Embryonic facial prominence (tissue), 1 donor: Measurements from ENCODE around the gene ZNF57.
A peak's percentile ranks its signal among the peaks of the same experiment; 100 is the strongest.
"Not testable (repeated sequence)": the region's sequence is repeated elsewhere in the genome, so short reads cannot be mapped to it uniquely, and the experiment has no call there.

Source experiments
- DNase-seq: peaks from one replicate; pipeline ENCODE4 v3.0.0-alpha.2; 2016; ENCODE audit errors: extremely low spot score

Gene ZNF57

GRCh38 chr19:2896694-2897093, 4.0 kb upstream of the ZNF57 start:
- no peak for DNase-seq

DNA sequence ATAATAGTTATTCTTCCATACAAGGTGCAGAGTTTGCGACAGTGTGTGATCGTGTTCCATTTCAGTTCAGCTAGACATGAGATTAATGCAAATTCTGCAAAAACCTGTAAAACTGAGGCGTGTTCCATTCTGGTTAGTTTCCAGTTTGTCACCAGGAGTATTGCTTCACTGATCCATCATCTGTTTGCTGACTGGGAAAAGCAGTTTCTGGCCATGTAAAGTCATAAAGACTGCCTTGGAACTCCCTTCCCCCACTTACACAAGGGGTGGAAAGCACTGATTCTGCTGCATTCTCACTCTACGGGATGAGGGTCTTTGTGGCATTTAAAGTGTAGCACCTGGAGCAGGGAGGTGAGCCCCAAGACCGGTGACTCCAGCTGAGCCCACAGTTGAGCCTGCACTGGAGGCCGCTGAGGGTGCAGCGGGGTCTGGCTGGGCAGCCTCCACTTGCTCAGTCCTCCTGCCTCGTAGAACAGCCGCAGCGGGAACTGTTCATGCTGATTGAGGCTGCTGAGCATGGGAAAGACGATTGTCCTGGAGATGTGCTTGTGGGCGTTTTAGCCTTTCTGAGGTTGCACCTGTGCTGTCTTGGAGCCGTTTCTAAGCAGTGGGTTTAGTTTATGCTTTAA, 2.0 kb downstream of the ZNF57 start:
- no peak for DNase-seq

GRCh38 chr19:2903326-2903725, 2.6 kb downstream of the ZNF57 start:
- DNase-seq, result not testable (repeated sequence)

GRCh38 chr19:2905918-2906519, 5.3 kb downstream of the ZNF57 start:
- DNase-seq, result no peak

- no peak for DNase-seq
Observed at GRCh38 chr19:2906631-2907195, 6.0 kb downstream of the ZNF57 start.

- DNase-seq, result no peak
Observed at GRCh38 chr19:2912306-2912705, 11.6 kb downstream of the ZNF57 start.

DNA sequence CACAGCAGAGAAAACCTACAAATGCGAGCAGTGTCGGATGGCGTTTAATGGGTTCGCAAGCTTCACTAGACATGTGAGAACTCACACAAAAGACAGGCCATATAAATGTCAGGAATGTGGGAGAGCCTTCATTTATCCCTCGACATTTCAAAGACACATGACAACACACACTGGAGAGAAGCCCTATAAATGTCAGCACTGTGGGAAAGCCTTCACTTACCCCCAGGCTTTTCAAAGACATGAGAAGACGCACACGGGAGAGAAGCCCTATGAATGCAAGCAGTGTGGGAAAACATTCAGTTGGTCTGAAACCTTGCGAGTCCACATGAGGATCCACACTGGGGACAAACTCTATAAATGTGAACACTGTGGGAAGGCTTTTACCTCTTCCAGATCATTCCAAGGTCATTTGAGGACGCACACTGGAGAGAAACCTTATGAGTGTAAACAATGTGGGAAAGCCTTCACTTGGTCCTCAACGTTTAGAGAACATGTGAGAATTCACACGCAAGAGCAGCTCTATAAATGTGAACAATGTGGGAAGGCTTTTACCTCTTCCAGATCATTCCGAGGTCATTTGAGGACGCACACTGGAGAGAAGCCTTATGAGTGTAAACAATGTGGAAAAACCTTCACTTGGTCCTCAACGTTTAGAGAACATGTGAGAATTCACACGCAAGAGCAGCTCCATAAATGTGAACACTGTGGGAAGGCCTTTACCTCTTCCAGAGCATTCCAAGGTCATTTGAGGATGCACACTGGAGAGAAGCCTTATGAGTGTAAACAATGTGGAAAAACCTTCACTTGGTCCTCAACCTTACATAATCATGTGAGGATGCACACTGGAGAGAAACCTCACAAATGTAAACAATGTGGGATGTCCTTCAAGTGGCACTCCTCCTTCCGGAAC, 16.8 kb downstream of the ZNF57 start:
- DNase-seq, result no peak

- no peak for DNase-seq
Observed at GRCh38 chr19:2922987-2923386, 22.3 kb downstream of the ZNF57 start.

- peak; percentile 44 for DNase-seq
Observed at GRCh38 chr19:2923510-2923909, 22.8 kb downstream of the ZNF57 start.

DNA sequence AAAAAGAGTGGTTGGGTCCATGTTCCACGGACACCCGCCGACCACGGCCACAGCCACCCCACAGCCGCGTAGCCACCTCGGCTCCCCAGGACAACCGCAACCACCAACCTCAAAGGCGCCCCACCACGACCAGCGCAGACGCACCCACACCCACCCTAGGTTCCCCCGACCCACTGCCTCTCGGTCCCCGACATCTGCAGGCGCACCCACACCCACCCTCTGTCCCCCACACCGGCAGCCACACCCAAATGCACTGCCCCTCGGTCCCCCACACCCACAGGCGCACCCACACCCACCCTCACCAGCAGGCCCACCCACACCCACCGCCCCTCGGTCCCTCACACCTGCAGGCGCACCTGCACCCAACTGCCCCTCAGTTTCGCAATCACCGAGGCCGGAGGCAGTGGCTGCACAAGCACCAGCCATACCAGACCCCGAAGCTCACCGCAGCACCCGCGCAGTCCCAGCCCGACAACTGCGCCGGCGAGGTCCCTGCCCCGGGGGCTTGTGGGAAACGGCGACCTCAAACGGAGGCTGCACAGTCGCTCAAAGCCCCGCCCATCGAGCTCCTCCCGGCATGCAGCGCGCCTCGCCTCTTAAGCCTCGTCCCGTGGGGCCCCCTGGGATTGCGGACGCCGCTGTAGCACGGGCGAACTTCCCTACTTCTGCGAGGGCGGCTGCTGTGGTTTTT, 25.8 kb downstream of the ZNF57 start:
- no peak for DNase-seq

DNA sequence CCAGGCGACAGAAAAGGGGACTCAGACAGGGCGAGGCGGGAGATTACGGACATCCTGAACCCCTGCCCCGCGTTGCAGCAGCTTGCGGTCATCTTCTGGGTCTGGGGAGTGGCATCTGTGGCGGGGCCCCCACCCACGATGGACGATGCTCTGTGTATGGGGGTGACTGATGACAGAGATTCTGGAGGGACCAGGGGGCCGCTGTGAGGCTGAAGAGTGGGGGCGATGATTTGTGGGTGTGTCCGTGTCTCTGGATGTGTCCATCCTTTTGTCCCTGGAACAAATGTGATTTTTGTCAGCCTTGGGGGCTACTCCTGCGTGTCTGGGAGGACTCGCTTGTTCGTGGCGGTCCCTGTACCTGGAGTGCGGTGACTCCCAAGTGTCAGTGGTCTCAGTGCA, 26.3 kb downstream of the ZNF57 start:
- no peak for DNase-seq

DNA sequence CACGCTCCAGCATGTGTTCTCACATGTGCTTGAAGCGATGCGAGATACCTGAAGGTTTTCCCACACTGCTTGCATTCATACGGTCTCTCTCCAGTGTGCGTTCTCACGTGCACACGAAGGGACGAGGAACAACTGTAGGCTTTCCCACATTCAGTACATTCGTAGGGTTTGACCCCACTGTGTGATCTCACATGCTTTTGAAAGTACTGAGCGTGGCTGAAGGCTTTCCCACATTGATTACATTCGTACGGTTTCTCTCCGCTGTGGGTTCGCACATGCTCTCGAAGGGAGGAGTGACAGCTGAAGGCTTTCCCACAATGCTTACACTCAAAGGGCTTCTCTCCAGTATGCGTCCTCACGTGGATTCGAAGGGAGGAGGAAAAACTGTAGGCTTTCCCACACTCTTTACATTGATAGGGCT, 32.8 kb downstream of the ZNF57 start:
- DNase-seq, result no peak

DNA sequence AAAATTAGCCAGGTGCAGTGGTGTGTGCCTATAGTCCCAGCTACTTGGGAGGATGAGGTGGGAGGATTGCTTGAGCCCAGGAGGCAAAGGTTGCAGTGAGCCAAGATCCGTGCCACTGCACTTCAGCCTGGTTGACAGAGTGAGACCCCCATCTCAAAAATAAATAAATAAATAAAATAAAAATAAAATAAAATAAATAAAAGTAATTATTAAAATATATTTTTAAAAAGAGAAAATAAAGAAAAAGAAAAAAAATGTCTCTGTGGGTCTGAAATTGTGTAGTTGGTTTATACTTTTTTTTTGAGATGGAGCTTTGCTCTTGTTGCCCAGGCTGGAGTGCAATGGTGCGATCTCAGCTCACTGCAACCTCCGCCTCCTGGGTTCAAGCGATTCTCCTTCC, 35.1 kb downstream of the ZNF57 start:
- DNase-seq, result not testable (repeated sequence)

DNA sequence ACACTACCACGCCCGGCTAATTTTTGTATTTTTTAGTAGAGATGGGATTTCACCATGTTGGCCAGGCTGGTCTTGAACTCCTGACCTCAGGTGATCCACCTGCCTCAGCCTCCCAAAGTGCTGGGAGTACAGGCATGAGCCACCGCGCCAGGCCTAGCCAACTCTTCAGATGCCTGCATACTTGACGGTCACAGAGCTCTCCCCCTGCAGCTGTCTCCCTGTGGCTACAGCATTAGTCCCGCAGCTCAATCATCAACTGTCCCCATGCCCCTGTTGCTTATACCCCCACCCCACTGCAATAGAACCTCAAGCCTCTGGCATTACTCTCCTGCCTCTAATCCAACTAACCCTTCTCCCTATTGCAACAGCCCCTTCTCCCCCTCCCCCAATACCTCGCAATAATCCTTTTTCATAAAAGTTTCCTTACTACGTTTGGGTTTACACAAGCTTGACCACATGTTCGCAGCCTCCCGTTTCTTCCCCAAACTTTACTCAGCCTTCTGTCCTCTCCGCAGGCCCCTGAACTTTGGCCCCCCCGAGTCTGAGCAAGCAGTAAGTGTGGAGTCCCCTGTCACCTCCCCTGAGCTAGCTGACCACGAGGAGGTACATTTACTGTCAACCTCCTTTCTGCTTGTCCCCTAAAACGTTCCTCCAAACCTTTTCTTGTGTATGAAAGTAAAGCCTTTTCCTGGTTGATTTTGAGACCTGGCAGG, 42.4 kb downstream of the ZNF57 start:
- no peak for DNase-seq

DNA sequence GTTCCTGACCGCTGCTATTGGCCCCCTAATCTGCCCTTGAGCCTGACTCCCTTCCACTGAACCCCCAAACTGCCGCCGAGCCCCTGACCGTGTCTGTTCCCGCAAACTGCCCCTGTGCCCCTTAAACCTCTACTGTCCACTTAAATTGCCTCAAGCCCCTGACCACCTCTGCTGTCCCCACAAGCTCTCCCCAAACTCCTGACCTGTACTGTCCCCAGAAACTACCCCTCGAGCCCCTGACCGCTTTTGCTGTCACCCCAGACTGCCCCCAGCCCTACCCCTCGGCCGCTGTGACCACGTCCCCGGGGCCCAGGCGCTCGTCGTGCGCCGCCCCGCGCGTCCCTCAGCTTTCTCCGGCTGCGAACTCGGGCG, 43.7 kb downstream of the ZNF57 start:
- DNase-seq, result no peak

- DNase-seq, result peak; percentile 98
Observed at GRCh38 chr19:2944775-2945574, 44.2 kb downstream of the ZNF57 start, which contains the start of gene ZNF77. ZNF77 (minus strand) TSS chr19:2944971; CDS start chr19:2944840, 131 bp downstream.

DNA sequence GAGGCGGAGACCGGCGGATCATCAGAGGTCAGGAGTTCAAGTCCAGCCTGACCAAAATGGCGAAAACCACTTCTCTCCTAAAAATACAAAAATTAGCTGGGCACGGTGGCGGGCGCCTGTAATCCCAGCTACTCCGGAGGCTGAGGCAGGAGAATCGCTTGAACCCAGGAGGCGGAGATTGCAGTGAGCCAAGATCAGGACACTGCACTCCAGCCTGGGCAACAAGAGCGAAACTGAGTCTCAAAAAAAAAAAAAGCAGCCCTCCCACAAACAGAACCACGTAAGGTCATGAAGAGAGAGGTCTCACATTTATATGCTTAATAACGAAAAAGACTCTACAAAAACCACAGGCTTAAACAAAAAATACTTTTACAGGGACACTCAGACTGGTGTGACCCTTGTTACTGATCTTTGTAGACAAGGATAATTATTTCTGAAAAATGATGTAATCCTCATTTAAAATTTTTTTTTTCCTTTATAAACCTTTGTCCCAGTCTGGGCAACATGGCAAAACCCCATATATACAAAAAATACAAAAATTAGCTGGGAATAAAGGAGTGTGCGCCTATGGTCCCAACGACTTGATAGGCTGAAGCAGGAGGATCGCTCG, 45.0 kb downstream of the ZNF57 start:
- no peak for DNase-seq

DNA sequence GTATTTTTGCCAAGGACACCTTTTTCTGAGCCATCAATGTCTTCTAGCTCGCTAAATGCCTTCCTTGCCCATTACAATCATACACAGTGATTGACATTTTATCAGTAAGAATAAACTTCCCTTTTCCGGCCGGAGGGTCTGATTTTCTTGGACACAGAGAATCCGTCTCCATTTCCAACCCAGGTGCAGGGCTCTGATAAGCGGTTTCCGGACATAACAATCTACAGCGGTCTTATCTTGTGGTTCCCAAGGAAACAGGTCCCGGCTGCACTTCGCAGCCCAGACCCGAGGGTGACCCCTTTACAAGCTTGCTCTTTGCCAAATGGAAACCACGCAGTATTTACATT, 49.2 kb downstream of the ZNF57 start:
- no peak for DNase-seq

DNA sequence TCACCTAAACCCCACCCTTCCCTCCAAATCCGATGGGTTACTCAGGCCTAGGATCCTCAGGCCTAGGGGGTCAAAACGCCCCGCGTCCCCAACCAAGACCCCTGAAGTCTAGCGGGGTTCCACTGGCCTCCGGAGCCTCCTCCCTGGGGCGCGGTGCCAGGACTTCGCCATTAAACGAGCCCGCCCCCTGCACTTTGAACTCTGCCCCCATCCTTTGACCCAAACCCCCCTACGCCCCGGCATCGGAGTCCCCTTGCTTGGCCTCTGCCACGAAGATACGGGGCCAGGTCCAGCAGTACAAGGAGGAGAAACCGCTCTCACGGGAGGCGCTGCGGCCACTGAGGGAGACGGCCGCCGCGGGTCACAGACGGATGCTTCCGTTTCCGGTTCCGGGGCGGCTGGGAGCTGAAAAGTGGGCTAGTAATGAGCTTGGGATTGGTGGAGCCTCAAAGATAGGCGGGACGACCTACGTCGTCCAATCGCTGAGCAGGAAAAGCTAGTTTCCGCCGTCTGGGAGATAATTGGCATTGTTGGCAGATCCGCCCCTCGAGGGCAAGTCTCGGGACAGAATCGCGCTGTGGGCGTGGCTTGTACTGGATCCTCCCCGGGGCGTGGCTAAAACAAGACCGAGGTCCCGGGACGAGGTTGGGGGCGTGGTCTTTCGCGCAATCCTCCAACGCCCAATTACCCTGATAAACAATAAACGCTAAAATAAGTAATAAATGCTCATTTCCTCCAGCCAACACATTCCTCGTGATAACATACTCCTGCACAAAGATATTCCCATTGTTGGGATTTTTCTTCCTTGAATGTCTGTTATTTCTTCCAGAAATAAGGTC, 49.8 kb downstream of the ZNF57 start:
- DNase-seq, result peak; percentile 98
